Stimulated activated CD8-positive, alpha-beta memory T cell treated with anti-CD3 and anti-CD28 coated beads, Interleukin-2, amount 100 ng/mL, for 48 hours (primary cell): ENCODE measurements around the gene SENP5.
"Not testable (repeated sequence)": the region's sequence is repeated elsewhere in the genome, so short reads cannot be mapped to it uniquely, and the experiment has no call there.

Source experiments
- DNase-seq, 2 donors: peaks; one replicate each; pipeline ENCODE4 v3.0.0-alpha.2; 2020; ENCODE audit warnings: low read depth in 2 of 2

The SENP5 gene

DNA sequence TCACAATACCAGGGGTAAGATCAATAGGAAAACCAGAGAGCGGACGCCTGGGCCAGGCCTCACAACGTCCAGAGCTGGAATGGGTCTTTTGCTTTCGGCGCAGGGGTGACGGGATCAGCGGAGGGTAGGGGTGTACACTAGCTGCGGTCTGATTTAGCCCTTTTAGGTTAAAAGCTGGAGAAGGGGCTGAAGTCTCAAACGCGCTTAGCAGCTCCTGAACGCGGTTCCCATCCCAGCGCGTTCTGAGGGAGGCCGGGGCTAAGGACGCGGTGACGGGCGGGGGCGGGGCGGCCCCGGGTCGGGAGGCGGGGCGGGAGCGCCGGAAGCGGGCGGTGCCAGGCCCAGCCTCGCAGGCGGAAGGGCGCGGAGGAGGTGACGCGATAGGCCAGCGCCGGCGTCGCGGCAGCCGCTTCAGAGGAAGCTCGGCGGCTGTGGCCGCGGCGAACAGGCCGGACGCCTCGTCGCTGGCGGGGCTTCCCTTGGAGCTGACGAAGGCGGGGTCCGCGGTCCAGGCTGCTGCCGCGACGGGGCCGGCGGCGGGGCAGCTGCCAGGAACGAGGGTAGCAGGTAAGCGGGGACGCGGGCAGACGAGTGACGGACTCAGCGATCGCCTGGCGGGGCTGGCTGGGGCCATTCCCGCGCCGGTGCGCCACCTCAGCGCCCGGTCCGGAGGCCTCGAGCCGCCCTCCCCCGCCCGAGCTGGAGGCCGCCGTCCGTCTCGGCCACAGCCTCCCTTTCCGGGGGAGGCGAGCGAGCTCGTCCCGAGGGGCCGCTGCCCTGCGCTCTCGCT, at the start of gene SENP5:
Gene SENP5 (plus strand): TSS at position 414 of the 790 bp plus-strand sequence. CDS start 17,262 bp downstream, outside the sequence.
- peak; percentile 84 to 85 for DNase-seq

- no peak for DNase-seq
These were observed 45.8 kb upstream of the SENP5 start for GRCh38 chr3:196821806-196822355.

DNA sequence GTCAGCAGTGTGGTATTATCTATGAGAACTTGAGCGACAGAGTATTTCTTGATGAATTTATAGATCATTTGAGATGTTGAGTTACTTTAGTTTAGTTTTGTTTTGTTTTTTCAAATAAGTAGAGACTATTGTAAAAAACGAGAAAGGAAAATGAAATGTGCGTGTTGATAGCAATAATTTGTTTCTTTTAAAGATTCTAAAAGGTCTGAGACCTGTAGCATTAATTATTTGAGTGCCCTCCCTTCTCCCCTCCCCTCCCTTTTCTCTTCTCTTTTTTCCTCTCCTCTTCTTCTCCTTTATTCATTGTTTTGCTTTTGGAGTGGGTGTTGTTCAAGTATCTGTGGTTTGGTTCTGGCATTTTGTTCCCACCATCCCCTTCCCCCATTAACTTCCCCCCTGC, 38.1 kb upstream of the SENP5 start:
- DNase-seq: not testable (repeated sequence)

DNA sequence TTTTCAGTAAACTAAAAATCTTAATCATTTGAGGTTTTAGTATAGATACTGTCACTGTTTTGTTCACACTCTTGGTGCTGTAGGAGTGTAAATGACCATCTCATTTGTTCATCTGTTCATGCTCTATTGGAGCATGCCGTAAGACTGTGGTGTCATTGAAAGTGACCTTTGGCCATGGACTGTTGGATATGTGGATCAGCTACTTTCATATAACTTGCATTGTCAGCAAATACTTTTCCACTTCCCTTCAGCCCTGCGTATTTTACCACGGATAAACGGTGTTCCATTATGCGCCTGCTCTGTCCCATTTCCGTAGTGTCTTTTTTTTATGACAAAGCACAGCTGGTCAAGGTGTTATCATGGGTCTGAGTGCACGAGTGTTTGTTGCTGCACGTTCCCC, 32.6 kb upstream of the SENP5 start:
- DNase-seq: no peak

GRCh38 chr3:196836626-196837025, 31.1 kb upstream of the SENP5 start:
- not testable (repeated sequence) for DNase-seq

- DNase-seq: peak; percentile 45 to 53
These were observed 29.8 kb upstream of the SENP5 start for GRCh38 chr3:196837819-196838420.

- DNase-seq: not testable (repeated sequence)
These were observed 28.4 kb upstream of the SENP5 start for GRCh38 chr3:196839351-196839750.

DNA sequence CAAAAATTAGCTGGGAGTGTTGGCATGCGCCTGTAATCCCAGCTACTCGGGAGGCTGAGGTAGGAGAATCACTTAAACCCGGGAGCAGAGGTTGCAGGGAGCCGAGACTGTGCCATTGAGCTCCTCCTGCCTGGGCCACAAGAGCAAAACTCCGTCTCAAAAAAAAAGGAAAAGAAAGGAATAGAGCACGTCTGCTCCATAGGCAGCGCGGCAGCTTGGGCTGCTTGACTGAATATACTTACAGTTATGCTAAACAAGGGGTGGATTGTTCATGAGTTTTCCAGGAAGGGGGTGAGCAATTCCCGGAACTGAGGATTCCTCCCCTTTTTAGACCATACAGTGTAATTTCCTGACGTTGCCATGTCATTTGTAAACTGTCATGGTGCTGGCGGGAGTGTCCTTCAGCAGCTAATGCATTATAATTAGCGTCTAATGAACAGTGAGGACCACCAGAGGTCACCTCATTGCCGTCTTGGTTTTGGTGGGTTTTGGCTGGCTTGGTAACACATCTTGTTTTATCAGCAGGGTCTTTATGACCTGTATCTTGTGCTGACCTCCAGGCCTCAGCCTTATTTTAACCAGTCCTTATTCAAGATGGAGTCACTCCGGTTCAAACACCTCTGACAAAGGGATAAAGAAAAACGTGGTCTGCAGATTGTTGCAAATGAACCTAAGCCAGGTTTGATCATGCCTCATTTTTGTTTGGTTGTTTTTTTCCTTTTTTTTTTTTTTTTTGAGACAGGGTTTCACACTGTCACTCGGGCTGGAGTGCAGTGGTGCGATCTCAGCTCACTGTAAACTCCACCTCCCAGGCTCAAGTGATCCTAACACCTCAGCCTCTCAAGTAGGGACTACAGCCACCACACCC, 24.9 kb upstream of the SENP5 start:
- DNase-seq: no peak

DNA sequence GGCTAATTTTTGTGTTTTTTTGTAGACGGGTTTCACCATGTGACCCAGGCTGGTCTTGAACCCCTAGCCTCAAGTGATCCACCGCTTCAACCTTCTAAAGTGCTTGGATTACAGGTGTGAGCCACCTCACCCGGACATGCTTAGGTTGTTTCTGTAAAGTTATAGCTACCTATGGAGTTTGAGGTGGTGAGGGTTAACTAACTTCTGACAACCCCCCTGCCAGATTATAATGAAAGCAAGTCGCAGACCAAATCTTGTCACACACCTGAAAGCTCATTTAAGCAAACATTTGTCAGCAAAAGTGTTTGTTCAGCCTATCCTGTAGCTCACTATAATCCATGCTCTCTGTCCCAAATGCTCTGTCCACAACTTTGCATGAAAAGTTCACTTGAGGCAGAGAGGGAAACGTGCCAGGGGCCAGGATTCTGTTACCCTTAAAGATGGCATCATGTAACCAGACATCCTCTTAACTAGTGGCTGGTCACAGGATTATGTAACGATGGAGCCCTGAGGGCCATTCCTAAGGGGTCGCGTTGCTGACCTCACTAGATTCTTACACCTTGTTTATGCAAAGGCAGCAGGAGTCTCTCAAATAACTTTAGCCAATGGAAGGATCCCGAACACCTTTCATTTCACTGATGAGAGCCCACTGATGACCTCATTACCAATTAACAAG, 24.1 kb upstream of the SENP5 start:
- no peak for DNase-seq

- not testable (repeated sequence) for DNase-seq
These were observed 23.2 kb upstream of the SENP5 start for GRCh38 chr3:196844235-196845219.

- not testable (repeated sequence) for DNase-seq
These were observed 19.3 kb upstream of the SENP5 start for GRCh38 chr3:196848375-196848774.

DNA sequence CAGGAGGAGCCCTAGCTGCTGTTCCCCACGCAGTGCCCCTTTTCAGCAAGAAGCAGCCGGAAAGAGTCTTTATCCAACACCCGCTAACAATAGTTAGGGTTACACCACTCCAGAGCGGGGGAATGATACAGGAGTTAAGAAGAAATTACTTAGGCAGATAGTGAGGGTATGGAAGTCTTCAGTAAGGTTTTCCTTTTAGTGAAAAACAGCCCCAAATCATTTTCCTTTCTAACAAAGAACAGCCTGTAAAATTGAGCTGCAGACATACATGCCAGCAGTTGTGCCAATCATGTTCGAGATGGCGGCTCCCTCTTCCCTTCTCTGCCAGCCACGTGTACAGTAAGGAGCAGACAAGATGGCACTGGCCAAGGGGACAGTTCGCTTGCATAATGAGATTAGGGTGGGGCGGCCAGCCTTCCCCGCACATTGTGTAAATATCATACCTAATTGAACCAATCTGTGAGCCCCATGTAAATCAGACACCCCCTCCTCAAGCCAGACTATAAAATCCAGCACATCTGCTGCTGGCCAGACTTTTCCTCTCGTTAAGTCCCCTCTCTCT, 18.5 kb upstream of the SENP5 start:
- DNase-seq: no peak

GRCh38 chr3:196863000-196863399, 4.7 kb upstream of the SENP5 start:
- DNase-seq: not testable (repeated sequence)

DNA sequence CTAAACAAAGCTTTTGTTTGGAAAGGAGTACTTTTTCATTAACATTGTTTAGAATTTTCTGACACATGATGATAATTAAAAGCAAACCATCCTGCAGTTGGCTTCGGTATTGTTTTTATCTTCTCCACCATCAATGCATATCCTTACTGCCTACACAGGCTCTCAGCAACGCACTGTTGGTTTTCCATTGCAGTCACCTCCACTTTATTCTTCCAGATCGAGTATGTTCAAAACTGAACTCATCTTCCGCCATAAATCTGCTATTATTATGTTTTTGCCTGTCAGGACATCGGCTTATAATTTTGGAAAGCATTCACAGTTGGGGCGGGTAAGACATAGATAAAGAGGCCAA, 589 bp upstream of the SENP5 start:
- no peak for DNase-seq

- peak; percentile 3 to 6 for DNase-seq
These were observed 559 bp downstream of the SENP5 start for GRCh38 chr3:196868297-196868661.

DNA sequence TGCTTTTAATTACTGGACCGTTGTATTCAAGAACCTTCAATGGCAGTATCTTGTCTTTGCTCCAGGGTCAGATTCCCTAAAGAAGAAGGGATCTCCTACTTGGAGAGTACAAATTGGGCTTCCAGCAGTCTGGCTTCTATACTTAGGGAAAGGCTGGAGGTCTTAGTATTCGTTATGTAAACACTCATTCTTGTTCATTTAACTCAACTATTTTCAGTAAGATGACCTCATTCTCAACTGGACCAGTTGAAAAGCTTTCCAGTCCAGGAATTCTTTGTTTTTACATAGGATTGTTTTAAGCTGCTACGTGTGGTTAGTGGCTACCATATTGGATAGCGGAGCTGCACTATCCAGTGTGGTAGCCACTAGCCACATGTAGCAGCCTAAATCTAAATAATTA, 4.6 kb downstream of the SENP5 start:
- DNase-seq: no peak

- DNase-seq: not testable (repeated sequence)
These were observed 6.9 kb downstream of the SENP5 start for GRCh38 chr3:196874511-196875094.

DNA sequence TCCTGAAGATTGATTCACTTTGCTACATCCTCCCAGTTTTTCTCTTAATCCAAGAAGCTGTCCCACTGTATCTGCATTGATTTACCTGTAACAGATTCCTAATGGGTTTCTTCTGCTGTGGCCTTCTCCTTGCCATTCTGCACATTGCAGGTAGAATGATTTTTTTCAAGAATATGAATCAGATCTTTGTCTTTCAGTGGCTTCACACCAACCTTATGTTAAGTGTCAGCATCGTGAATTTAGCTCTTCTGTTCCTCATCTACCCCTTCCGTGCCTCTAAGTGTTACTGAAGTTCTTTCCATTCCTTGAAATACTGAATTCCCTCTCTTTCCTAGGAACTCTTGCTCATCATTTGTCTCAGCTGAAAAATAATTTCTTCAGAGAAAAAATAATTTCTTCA, 7.5 kb downstream of the SENP5 start:
- no peak for DNase-seq

GRCh38 chr3:196883361-196883760, 15.6 kb downstream of the SENP5 start:
- no peak for DNase-seq

GRCh38 chr3:196886144-196886543, 18.4 kb downstream of the SENP5 start:
- peak in 1 of 2 donors; percentile 8 for DNase-seq
